Neuron (in vitro differentiated cells): ENCODE results near the gene XK.
"Not testable (repeated sequence)": the region's sequence is repeated elsewhere in the genome, so short reads cannot be mapped to it uniquely, and the experiment has no call there.

Source experiments
- H2AFZ ChIP-seq: one replicate; pipeline ENCODE4 v1.6.1; 2013; ENCODE audit warnings: low read depth, mild to moderate bottlenecking, inconsistent platforms, low read length, moderate library complexity
- H3K27me3 ChIP-seq: one replicate; pipeline ENCODE4 v1.6.1; 2013; ENCODE audit warnings: low read length; ENCODE audit not compliant: insufficient read depth
- H3K36me3 ChIP-seq: one replicate; pipeline ENCODE4 v1.6.1; 2013; ENCODE audit warnings: low read length; ENCODE audit not compliant: insufficient read depth
- H3K4me1 ChIP-seq: one replicate; pipeline ENCODE4 v1.6.1; 2013; ENCODE audit warnings: low read length; ENCODE audit not compliant: insufficient read depth
- H3K4me3 ChIP-seq: 2 replicates; pipeline ENCODE4 v1.5.1; 2013; ENCODE audit warnings: mild to moderate bottlenecking, low read length, moderate library complexity
- H3K9me3 ChIP-seq: one replicate; pipeline ENCODE4 v1.6.1; 2013; ENCODE audit warnings: low read length

Gene XK

DNA sequence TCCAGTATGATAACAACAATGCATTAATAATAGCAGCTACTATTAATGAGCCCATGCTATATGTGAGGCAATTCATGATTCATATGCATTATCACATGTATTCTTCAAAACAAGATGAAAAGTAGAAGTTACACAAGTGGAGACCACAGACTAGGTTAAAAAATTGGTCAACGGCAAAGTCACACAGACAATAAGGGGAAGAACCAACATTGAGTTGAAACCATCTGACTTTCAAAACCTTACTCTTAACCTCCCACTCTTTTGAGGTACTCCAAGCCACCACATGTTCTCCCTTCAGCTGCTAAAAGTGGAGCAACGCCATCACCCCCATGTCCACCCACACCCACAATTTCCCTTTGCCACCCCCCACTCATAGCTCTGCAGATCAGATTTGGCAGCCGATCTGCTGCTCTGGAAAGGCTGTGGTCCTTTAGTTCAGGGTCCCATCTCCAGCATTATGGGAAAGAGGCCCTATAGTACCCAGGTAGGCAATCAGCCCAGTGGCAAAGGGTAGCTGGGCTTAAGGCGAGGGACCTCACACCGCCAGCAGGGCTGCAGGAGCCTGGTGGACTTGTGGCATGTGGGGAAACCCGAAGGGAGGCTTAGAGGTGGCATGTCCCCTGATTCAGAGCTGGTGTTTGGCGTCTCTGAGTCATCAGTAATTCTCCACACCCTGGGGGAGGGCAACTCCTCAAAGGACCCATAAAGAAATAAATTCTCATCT lies 60.8 kb downstream of the XK start:
- Histone ChIP-seq H3K27me3 (no peaks in the 10 kb centered on the region), H3K36me3 (no peaks in the 10 kb centered on the region), H3K4me1 (no peaks in the 10 kb centered on the region), H2AFZ (no peak overlapping the region), H3K4me3 (no peak overlapping the region), H3K9me3 (no peaks in the 10 kb centered on the region)

DNA sequence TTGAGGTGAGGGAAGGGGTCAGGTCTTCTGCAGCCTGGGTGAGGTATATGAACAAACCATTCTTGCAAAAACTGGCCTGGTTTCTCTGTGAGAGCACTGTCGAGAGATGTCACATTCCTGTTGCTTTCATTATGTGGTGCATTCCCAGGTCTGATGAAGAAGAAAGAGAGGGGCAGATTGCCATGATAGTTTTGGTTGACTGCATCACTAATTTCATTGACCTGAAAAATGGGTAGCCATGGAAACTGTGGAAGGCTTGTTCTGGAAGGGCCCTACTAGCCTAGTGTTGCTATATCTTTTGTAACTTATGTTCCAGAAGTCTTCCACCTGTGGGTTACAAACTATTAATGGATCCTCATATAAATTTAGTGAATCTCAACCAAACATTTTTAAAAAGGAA lies 61.4 kb downstream of the XK start:
- Histone ChIP-seq H3K27me3 (no peaks in the 10 kb centered on the region), H2AFZ (no peak overlapping the region), H3K4me1 (no peaks in the 10 kb centered on the region), H3K9me3 (no peaks in the 10 kb centered on the region), H3K36me3 (no peaks in the 10 kb centered on the region), H3K4me3 (no peak overlapping the region)

DNA sequence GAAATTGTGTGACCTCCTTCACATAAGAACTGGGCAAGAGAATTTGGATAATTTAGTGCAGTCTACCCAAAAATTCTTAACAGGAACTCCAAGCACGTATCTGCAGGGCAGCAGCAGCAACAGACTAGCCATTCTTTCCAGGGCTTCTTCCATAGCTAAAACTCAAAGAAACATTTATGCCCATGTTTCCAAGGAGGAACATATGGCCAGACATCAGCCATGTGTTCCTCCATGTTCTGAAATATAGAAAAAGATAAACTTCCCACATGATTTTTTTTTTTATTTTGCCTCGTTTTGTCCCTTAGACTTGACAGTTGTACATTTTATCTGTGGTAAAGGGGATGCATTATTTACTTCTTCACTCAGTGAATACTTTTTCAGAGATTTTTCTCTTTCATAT lies 66.7 kb downstream of the XK start:
- no peak overlapping the region for H2AFZ ChIP-seq
- H3K4me1 ChIP-seq: no peaks in the 10 kb centered on the region
- H3K9me3 ChIP-seq: no peaks in the 10 kb centered on the region
- H3K27me3 ChIP-seq: no peaks in the 10 kb centered on the region
- no peaks in the 10 kb centered on the region for H3K36me3 ChIP-seq
- H3K4me3 ChIP-seq: no peak overlapping the region

DNA sequence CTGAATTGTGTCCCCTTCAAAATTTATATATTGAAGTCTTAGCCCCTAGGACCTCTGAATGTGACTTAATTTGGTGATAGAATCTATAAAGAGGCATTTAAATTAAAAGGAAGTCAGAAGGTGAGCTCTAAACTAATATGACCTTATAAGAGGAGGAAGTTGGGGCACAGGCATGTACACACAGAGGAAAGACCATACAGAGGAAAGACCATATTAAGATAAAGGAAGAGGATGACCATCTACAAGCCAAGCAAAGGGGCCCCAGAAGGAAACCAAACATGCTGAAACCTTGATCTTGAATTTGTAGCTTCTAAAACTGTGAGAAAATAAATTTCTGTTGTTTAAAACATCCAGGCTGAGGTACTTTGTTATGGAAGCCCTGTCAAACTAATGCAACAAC lies 67.3 kb downstream of the XK start:
- H3K27me3 ChIP-seq: no peaks in the 10 kb centered on the region
- no peaks in the 10 kb centered on the region for H3K9me3 ChIP-seq
- no peak overlapping the region for H3K4me3 ChIP-seq
- no peaks in the 10 kb centered on the region for H3K36me3 ChIP-seq
- no peak overlapping the region for H2AFZ ChIP-seq
- no peaks in the 10 kb centered on the region for H3K4me1 ChIP-seq

DNA sequence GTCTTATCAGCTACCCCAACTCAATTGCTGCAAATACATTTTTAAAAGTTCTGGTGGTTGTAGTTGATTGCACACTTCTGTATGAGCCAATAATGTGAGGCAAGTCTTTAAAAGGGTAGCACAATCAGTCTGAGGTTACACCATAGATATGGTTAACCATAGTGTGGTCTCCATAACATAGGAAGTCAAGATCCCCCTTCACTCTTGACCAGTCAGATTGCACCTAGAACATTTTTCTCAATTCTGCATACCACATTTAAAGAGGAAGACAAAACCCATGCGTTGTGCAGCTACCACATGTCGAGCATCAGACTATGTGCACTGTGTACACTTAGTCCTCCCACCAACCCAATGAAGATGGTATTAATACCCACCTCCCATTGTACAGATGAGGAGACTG lies 67.8 kb downstream of the XK start:
- Histone ChIP-seq H3K4me3 (no peak overlapping the region), H3K27me3 (no peaks in the 10 kb centered on the region), H3K9me3 (no peaks in the 10 kb centered on the region), H3K36me3 (no peaks in the 10 kb centered on the region), H2AFZ (no peak overlapping the region), H3K4me1 (no peaks in the 10 kb centered on the region)

DNA sequence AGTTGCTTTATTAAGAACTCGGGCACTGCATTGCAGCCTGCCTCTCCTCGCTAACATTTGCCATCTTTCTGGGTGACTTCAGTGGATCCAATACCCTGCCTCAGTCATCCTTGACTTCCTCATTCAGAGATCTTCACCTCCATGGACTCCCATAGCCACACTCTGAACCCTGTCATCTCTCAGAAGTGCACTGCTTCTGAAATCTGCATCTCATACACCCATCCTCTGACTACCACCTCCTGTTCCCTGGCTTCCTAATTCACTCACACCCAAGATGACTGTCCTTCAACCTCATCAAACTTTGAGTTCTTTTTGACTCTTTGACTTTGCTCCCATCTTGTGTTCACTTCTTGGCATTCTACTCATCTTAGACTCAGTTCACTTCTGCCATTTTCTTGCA lies 68.9 kb downstream of the XK start:
- Histone ChIP-seq H3K9me3 (no peaks in the 10 kb centered on the region), H3K4me1 (no peaks in the 10 kb centered on the region), H2AFZ (no peak overlapping the region), H3K4me3 (no peak overlapping the region), H3K36me3 (no peaks in the 10 kb centered on the region), H3K27me3 (no peaks in the 10 kb centered on the region)

DNA sequence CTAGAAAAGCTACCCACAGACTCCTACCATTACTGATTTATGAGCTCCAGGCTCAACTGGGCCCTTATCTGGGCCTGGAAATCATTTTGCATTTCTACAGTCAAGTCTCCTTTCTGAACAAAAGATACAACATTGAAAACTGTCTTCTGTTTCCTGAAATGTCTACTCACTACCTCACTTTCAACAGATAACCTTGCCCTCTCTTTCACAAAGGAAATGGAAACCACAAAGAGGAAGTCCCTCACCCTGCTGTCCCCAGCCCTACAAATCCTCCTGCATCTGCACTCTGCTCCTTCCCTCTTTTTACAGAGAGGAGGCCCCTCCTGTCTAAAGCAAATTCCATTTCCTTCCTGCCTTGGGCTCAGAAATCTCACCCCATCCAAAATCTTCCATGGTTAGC lies 69.4 kb downstream of the XK start:
- H3K4me1 ChIP-seq: no peaks in the 10 kb centered on the region
- H2AFZ ChIP-seq: no peak overlapping the region
- H3K27me3 ChIP-seq: no peaks in the 10 kb centered on the region
- H3K4me3 ChIP-seq: no peak overlapping the region
- H3K9me3 ChIP-seq: no peaks in the 10 kb centered on the region
- H3K36me3 ChIP-seq: no peaks in the 10 kb centered on the region

DNA sequence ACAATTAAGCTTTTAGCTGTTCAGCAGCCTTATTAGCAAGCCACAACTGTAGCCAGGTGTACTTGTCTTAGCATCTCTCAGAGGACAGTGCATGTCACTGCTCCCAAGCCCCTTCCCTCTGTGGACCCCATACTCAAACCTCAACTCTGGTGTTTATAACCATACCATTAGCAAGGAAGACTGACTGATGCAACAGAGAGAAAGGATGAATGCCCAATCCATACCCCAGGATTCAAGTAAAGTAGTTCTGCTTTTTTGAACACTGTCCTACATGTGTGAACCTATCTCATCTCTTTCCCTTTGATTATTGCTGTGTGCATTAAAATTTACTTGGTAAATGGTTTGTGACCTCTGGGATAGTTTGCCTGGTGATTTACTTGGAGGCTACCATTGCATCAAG lies 71.5 kb downstream of the XK start:
- Histone ChIP-seq H3K4me1 (no peaks in the 10 kb centered on the region), H3K27me3 (no peaks in the 10 kb centered on the region), H3K36me3 (no peaks in the 10 kb centered on the region), H3K9me3 (no peaks in the 10 kb centered on the region), H3K4me3 (no peak overlapping the region), H2AFZ (no peak overlapping the region)

DNA sequence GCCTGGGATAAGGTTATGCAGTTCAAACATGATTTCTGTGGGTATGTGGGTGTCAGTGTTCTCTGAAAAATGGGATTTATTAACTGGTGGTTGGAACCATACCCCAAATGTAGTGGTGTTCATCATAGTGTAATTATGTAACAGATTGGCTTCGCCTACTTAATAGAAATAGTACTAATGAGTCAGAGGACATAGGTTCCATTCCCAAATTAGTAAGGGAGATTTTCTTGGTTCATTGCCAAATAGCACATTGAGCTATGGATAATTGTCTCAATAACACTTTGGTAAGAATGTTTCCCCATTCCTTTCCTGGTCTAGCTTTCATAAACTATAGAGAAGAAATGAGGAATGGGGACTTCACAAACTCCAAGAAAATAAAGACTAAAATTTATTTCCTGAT lies 73.8 kb downstream of the XK start:
- Histone ChIP-seq H3K9me3 (no peaks in the 10 kb centered on the region), H3K4me3 (no peak overlapping the region), H3K4me1 (no peaks in the 10 kb centered on the region), H3K27me3 (no peaks in the 10 kb centered on the region), H2AFZ (no peak overlapping the region), H3K36me3 (no peaks in the 10 kb centered on the region)

DNA sequence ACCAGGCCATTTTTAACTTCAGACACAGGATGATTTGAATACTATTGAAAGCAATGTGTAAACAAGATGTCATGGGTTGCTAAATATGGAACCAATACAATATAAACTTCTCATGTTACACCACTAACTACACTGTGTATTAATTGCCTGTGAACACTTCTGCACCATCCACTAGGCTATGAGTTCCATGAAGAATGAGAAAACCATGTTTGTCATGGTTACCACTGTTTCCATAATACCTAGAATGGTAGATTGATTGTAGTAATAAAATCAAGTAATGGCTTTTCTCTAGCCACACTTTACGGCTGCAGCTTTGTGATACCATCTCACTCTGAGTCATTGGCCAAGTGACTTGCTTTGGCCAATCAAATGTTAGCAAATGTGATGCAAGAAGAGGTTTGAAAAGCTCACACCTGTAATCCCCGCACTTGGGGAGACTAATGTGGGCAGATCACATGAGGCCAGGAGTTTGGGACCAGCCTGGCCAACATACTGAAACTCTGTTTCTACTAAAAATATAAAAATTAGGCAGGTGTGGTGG lies 74.4 kb downstream of the XK start:
- no peaks in the 10 kb centered on the region for H3K27me3 ChIP-seq
- H2AFZ ChIP-seq: no peak overlapping the region
- no peak overlapping the region for H3K4me3 ChIP-seq
- no peaks in the 10 kb centered on the region for H3K9me3 ChIP-seq
- H3K4me1 ChIP-seq: no peaks in the 10 kb centered on the region
- H3K36me3 ChIP-seq: no peaks in the 10 kb centered on the region

DNA sequence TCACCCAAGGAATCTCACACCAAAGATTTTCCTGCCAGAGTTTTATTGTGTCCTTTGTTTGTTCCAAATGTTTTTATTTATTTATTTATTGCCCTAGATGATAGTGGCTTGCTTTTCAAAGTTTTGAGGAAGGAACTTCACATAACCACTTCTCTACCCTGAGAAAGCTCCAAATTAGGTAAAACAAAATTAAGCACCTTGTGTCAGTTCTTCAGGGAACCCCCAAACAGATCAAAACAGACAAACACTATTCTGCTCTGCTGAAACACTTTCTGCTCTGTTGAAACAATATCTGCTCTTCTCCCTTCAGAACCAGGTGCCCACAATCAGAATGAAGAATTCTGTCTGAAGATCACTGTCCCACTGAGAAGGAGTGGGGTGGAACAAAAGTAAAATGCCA lies 77.8 kb downstream of the XK start:
- H3K4me1 ChIP-seq: no peaks in the 10 kb centered on the region
- H3K36me3 ChIP-seq: no peaks in the 10 kb centered on the region
- no peaks in the 10 kb centered on the region for H3K27me3 ChIP-seq
- H3K9me3 ChIP-seq: no peaks in the 10 kb centered on the region
- H2AFZ ChIP-seq: no peak overlapping the region
- H3K4me3 ChIP-seq: no peak overlapping the region

DNA sequence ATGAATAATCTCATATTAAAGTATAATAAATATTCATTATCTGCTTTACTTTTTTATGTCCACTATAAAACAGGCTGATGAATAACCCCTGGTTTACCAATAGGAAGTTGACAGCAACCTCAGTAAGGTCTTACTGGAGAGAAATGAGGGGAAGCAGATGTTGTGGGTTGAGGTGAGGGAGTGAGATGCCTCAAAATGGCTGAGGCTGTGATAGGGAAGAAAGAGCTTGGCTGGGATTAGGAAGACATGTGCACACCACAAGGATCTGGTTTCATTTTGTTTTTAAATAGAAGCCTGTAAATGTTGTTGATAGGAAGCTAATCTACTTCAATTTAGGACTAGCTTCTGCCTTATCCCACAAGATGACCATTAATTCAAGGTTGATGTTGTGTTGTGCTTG lies 79.9 kb downstream of the XK start:
- no peaks in the 10 kb centered on the region for H3K27me3 ChIP-seq
- H3K4me3 ChIP-seq: no peak overlapping the region

DNA sequence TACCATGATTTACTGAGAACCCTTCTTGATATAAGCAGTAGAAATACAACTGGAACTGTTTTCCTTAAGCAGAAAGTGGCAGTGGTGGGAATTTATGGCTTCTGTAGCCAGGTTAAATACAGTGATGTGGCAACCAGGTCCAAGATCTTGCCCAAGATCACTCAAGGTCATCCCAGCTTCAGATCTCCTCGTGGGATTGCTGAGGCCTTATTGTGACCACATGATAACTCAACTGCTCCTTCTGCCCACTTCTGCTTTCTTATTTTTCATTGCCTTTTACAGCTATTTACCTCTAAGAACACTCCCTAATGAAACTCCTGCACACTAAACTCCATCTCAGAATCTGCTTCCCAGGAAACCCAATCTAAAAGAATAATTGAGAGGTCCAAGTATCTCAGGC lies 81.8 kb downstream of the XK start:
- Histone ChIP-seq H3K4me1 (no peaks in the 10 kb centered on the region), H3K36me3 (no peaks in the 10 kb centered on the region), H2AFZ (no peak overlapping the region), H3K9me3 (no peaks in the 10 kb centered on the region), H3K4me3 (no peak overlapping the region), H3K27me3 (no peaks in the 10 kb centered on the region)

More for the DNA sequence above, 79.9 kb downstream of the XK start:
- Histone ChIP-seq H3K9me3 (no peaks in the 10 kb centered on the region), H3K36me3 (no peaks in the 10 kb centered on the region), H3K4me1 (no peaks in the 10 kb centered on the region), H2AFZ (no peak overlapping the region)

DNA sequence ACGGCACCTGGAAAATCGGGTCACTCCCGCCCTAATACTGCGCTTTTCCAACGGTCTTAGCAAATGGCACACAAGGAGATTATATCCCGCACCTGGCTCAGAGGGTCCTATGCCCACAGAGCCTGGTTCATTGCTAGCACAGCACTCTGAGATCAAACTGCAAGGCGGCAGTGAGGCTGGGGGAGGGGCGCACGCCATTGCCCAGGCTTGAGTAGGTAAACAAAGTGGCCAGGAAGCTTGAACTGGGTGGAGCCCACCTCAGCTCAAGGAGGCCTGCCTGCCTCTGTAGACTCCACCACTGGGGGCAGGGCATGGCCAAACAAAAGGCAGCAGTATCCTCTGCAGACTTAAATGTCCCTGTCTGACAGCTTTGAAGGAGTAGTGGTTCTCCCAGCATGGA lies 83.3 kb downstream of the XK start:
- H3K4me1 ChIP-seq, H3K27me3 ChIP-seq, H3K36me3 ChIP-seq, H3K9me3 ChIP-seq, H2AFZ ChIP-seq, H3K4me3 ChIP-seq: not testable (repeated sequence)
